Measurements from ENCODE around the gene SEZ6L.

- TF ChIP-seq, protein P1, sequence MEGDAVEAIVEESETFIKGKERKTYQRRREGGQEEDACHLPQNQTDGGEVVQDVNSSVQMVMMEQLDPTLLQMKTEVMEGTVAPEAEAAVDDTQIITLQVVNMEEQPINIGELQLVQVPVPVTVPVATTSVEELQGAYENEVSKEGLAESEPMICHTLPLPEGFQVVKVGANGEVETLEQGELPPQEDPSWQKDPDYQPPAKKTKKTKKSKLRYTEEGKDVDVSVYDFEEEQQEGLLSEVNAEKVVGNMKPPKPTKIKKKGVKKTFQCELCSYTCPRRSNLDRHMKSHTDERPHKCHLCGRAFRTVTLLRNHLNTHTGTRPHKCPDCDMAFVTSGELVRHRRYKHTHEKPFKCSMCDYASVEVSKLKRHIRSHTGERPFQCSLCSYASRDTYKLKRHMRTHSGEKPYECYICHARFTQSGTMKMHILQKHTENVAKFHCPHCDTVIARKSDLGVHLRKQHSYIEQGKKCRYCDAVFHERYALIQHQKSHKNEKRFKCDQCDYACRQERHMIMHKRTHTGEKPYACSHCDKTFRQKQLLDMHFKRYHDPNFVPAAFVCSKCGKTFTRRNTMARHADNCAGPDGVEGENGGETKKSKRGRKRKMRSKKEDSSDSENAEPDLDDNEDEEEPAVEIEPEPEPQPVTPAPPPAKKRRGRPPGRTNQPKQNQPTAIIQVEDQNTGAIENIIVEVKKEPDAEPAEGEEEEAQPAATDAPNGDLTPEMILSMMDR (IDR thresholded peaks at IDR 0.05), result no peak
- TF ChIP-seq POLR2A (IDR thresholded peaks at IDR 0.05), result no peak
These were observed 75.7 kb downstream of the SEZ6L start for GRCh38 chr22:26245001-26245400.
